ENCODE results near the gene PPA2.

The PPA2 gene

GRCh38 chr4:105352826-105353225 is 121.0 kb downstream of the PPA2 start:
- Histone ChIP-seq H3K4me3 (ENCODE audit: low read length in 2 of 2) (no peak overlapping the region), H3K9me3 (ENCODE audit: control insufficient read depth in 2 of 2, low read length in 2 of 2) (no peaks in the 10 kb centered on the region), H3K27ac (ENCODE audit: low read length) (no peak overlapping the region), H3K9ac (ENCODE audit: low read length in 2 of 2) (no peak overlapping the region), H3K36me3 (ENCODE audit: control insufficient read depth in 2 of 2, insufficient read depth in 2 of 2, low read length in 2 of 2) (no peaks in the 10 kb centered on the region), H3K27me3 (ENCODE audit: control insufficient read depth in 1 of 2, insufficient read depth in 2 of 2, low read length in 2 of 2) (no peaks in the 10 kb centered on the region), H3K4me1 (ENCODE audit: control insufficient read depth, insufficient read depth, low read length) (no peaks in the 10 kb centered on the region)

GRCh38 chr4:105351861-105352260 is 122.0 kb downstream of the PPA2 start:
- Histone ChIP-seq H3K4me3 (ENCODE audit: low read length in 2 of 2) (no peak overlapping the region), H3K27me3 (ENCODE audit: control insufficient read depth in 1 of 2, insufficient read depth in 2 of 2, low read length in 2 of 2) (no peaks in the 10 kb centered on the region), H3K9ac (ENCODE audit: low read length in 2 of 2) (no peak overlapping the region), H3K9me3 (ENCODE audit: control insufficient read depth in 2 of 2, low read length in 2 of 2) (no peaks in the 10 kb centered on the region), H3K4me1 (ENCODE audit: control insufficient read depth, insufficient read depth, low read length) (no peaks in the 10 kb centered on the region), H3K27ac (ENCODE audit: low read length) (no peak overlapping the region), H3K36me3 (ENCODE audit: control insufficient read depth in 2 of 2, insufficient read depth in 2 of 2, low read length in 2 of 2) (no peaks in the 10 kb centered on the region)

- Histone ChIP-seq H3K4me1 (ENCODE audit: control insufficient read depth, insufficient read depth, low read length) (no peaks in the 10 kb centered on the region), H3K4me3 (ENCODE audit: low read length in 2 of 2) (no peak overlapping the region), H3K27ac (ENCODE audit: low read length) (no peak overlapping the region), H3K27me3 (ENCODE audit: control insufficient read depth in 1 of 2, insufficient read depth in 2 of 2, low read length in 2 of 2) (no peaks in the 10 kb centered on the region), H3K9ac (ENCODE audit: low read length in 2 of 2) (no peak overlapping the region), H3K9me3 (ENCODE audit: control insufficient read depth in 2 of 2, low read length in 2 of 2) (no peaks in the 10 kb centered on the region), H3K36me3 (ENCODE audit: control insufficient read depth in 2 of 2, insufficient read depth in 2 of 2, low read length in 2 of 2) (no peaks in the 10 kb centered on the region)
These were observed 122.9 kb downstream of the PPA2 start for GRCh38 chr4:105350859-105351490.

GRCh38 chr4:105348719-105349118 is 125.1 kb downstream of the PPA2 start:
- Histone ChIP-seq H3K4me1 (ENCODE audit: control insufficient read depth, insufficient read depth, low read length) (no peaks in the 10 kb centered on the region), H3K36me3 (ENCODE audit: control insufficient read depth in 2 of 2, insufficient read depth in 2 of 2, low read length in 2 of 2) (no peaks in the 10 kb centered on the region), H3K27me3 (ENCODE audit: control insufficient read depth in 1 of 2, insufficient read depth in 2 of 2, low read length in 2 of 2) (no peaks in the 10 kb centered on the region), H3K4me3 (ENCODE audit: low read length in 2 of 2) (no peak overlapping the region), H3K9me3 (ENCODE audit: control insufficient read depth in 2 of 2, low read length in 2 of 2) (no peaks in the 10 kb centered on the region), H3K27ac (ENCODE audit: low read length) (no peak overlapping the region), H3K9ac (ENCODE audit: low read length in 2 of 2) (no peak overlapping the region)

GRCh38 chr4:105346869-105347268 is 127.0 kb downstream of the PPA2 start:
- H3K36me3 ChIP-seq (ENCODE audit: control insufficient read depth in 2 of 2, insufficient read depth in 2 of 2, low read length in 2 of 2), result no peaks in the 10 kb centered on the region
- H3K27me3 ChIP-seq (ENCODE audit: control insufficient read depth in 1 of 2, insufficient read depth in 2 of 2, low read length in 2 of 2), result no peaks in the 10 kb centered on the region
- no peak overlapping the region for H3K4me3 ChIP-seq (ENCODE audit: low read length in 2 of 2)
- no peak overlapping the region for H3K9ac ChIP-seq (ENCODE audit: low read length in 2 of 2)
- no peaks in the 10 kb centered on the region for H3K4me1 ChIP-seq (ENCODE audit: control insufficient read depth, insufficient read depth, low read length)
- H3K27ac ChIP-seq (ENCODE audit: low read length), result no peak overlapping the region
- H3K9me3 ChIP-seq (ENCODE audit: control insufficient read depth in 2 of 2, low read length in 2 of 2), result no peaks in the 10 kb centered on the region

GRCh38 chr4:105345838-105346237 is 128.0 kb downstream of the PPA2 start:
- Histone ChIP-seq H3K36me3 (ENCODE audit: control insufficient read depth in 2 of 2, insufficient read depth in 2 of 2, low read length in 2 of 2) (peaks cover 0 to 4% of the 10 kb centered on the region in 2 donors), H3K9me3 (ENCODE audit: control insufficient read depth in 2 of 2, low read length in 2 of 2) (no peaks in the 10 kb centered on the region), H3K4me1 (ENCODE audit: control insufficient read depth, insufficient read depth, low read length) (no peaks in the 10 kb centered on the region), H3K4me3 (ENCODE audit: low read length in 2 of 2) (no peak overlapping the region), H3K9ac (ENCODE audit: low read length in 2 of 2) (no peak overlapping the region), H3K27me3 (ENCODE audit: control insufficient read depth in 1 of 2, insufficient read depth in 2 of 2, low read length in 2 of 2) (no peaks in the 10 kb centered on the region), H3K27ac (ENCODE audit: low read length) (no peak overlapping the region)

GRCh38 chr4:105345358-105345757 is 128.5 kb downstream of the PPA2 start:
- peaks cover 0 to 4% of the 10 kb centered on the region in 2 donors for H3K36me3 ChIP-seq (ENCODE audit: control insufficient read depth in 2 of 2, insufficient read depth in 2 of 2, low read length in 2 of 2)
- H3K27me3 ChIP-seq (ENCODE audit: control insufficient read depth in 1 of 2, insufficient read depth in 2 of 2, low read length in 2 of 2), result no peaks in the 10 kb centered on the region
- H3K9me3 ChIP-seq (ENCODE audit: control insufficient read depth in 2 of 2, low read length in 2 of 2), result no peaks in the 10 kb centered on the region
- H3K4me3 ChIP-seq (ENCODE audit: low read length in 2 of 2), result no peak overlapping the region
- H3K4me1 ChIP-seq (ENCODE audit: control insufficient read depth, insufficient read depth, low read length), result no peaks in the 10 kb centered on the region
- H3K9ac ChIP-seq (ENCODE audit: low read length in 2 of 2), result no peak overlapping the region
- H3K27ac ChIP-seq (ENCODE audit: low read length), result no peak overlapping the region

- Histone ChIP-seq H3K36me3 (ENCODE audit: control insufficient read depth in 2 of 2, insufficient read depth in 2 of 2, low read length in 2 of 2) (peaks cover 0 to 4% of the 10 kb centered on the region in 2 donors), H3K4me1 (ENCODE audit: control insufficient read depth, insufficient read depth, low read length) (no peaks in the 10 kb centered on the region), H3K9me3 (ENCODE audit: control insufficient read depth in 2 of 2, low read length in 2 of 2) (no peaks in the 10 kb centered on the region), H3K27me3 (ENCODE audit: control insufficient read depth in 1 of 2, insufficient read depth in 2 of 2, low read length in 2 of 2) (no peaks in the 10 kb centered on the region), H3K9ac (ENCODE audit: low read length in 2 of 2) (no peak overlapping the region), H3K4me3 (ENCODE audit: low read length in 2 of 2) (no peak overlapping the region), H3K27ac (ENCODE audit: low read length) (no peak overlapping the region)
These were observed 129.7 kb downstream of the PPA2 start for GRCh38 chr4:105344141-105344540.

GRCh38 chr4:105343146-105343931 is 130.5 kb downstream of the PPA2 start:
- Histone ChIP-seq H3K27me3 (ENCODE audit: control insufficient read depth in 1 of 2, insufficient read depth in 2 of 2, low read length in 2 of 2) (no peaks in the 10 kb centered on the region), H3K36me3 (ENCODE audit: control insufficient read depth in 2 of 2, insufficient read depth in 2 of 2, low read length in 2 of 2) (peaks cover 0 to 4% of the 10 kb centered on the region in 2 donors), H3K9me3 (ENCODE audit: control insufficient read depth in 2 of 2, low read length in 2 of 2) (no peaks in the 10 kb centered on the region), H3K9ac (ENCODE audit: low read length in 2 of 2) (no peak overlapping the region), H3K4me3 (ENCODE audit: low read length in 2 of 2) (no peak overlapping the region), H3K27ac (ENCODE audit: low read length) (no peak overlapping the region), H3K4me1 (ENCODE audit: control insufficient read depth, insufficient read depth, low read length) (no peaks in the 10 kb centered on the region)

- no peaks in the 10 kb centered on the region for H3K36me3 ChIP-seq (ENCODE audit: control insufficient read depth in 2 of 2, insufficient read depth in 2 of 2, low read length in 2 of 2)
- no peaks in the 10 kb centered on the region for H3K9me3 ChIP-seq (ENCODE audit: control insufficient read depth in 2 of 2, low read length in 2 of 2)
- no peaks in the 10 kb centered on the region for H3K4me1 ChIP-seq (ENCODE audit: control insufficient read depth, insufficient read depth, low read length)
- H3K27me3 ChIP-seq (ENCODE audit: control insufficient read depth in 1 of 2, insufficient read depth in 2 of 2, low read length in 2 of 2), result no peaks in the 10 kb centered on the region
- H3K9ac ChIP-seq (ENCODE audit: low read length in 2 of 2), result no peak overlapping the region
- no peak overlapping the region for H3K27ac ChIP-seq (ENCODE audit: low read length)
- H3K4me3 ChIP-seq (ENCODE audit: low read length in 2 of 2), result no peak overlapping the region
These were observed 144.8 kb downstream of the PPA2 start for GRCh38 chr4:105329081-105329480.

GRCh38 chr4:105327956-105328355 is 145.9 kb downstream of the PPA2 start:
- Histone ChIP-seq H3K36me3 (ENCODE audit: control insufficient read depth in 2 of 2, insufficient read depth in 2 of 2, low read length in 2 of 2) (no peaks in the 10 kb centered on the region), H3K4me1 (ENCODE audit: control insufficient read depth, insufficient read depth, low read length) (no peaks in the 10 kb centered on the region), H3K27me3 (ENCODE audit: control insufficient read depth in 1 of 2, insufficient read depth in 2 of 2, low read length in 2 of 2) (no peaks in the 10 kb centered on the region), H3K4me3 (ENCODE audit: low read length in 2 of 2) (no peak overlapping the region), H3K9me3 (ENCODE audit: control insufficient read depth in 2 of 2, low read length in 2 of 2) (no peaks in the 10 kb centered on the region), H3K9ac (ENCODE audit: low read length in 2 of 2) (no peak overlapping the region), H3K27ac (ENCODE audit: low read length) (no peak overlapping the region)

Measured in stomach smooth muscle (tissue), 2 donors.